ENCODE data around the gene PRDM4.

GRCh38 chr12:107715780-107716179, 45.2 kb downstream of the PRDM4 start:
- TF ChIP-seq CTCF (IDR thresholded peaks at IDR 0.05) = no peak
- TF ChIP-seq POLR2A (IDR thresholded peaks at IDR 0.05; ENCODE audit: low read depth) = no peak
- TF ChIP-seq POLR2AphosphoS5 (IDR thresholded peaks at IDR 0.05) = no peak
- no peak for TF ChIP-seq EP300 (IDR thresholded peaks at IDR 0.05)
